Measurements from ENCODE around the gene DBI. TPM values are rescaled to one million over a fixed set of nuclear protein-coding genes. Genes with fewer than 3 reads are reported as not detected.

DBI gene
- total RNA-seq, 1 donor, result 117 TPM

GRCh38 chr2:119407430-119408220 is 40.8 kb downstream of the DBI start:
- no peak overlapping the region for H3K4me3 ChIP-seq (ENCODE audit: low read depth, low read length)
- peak; percentile 75 for TF ChIP-seq CTCF (IDR thresholded peaks at IDR 0.05; ENCODE audit: insufficient read depth, low read depth, low read length)
- peak; percentile 73 for DNase-seq (ENCODE audit: low read depth)

GRCh38 chr2:119408221-119408619 is 41.4 kb downstream of the DBI start:
- DNase-seq (ENCODE audit: low read depth), result no peak
- no peak overlapping the region for H3K4me3 ChIP-seq (ENCODE audit: low read depth, low read length)
- no peak for TF ChIP-seq CTCF (IDR thresholded peaks at IDR 0.05; ENCODE audit: insufficient read depth, low read depth, low read length)

- H3K4me3 ChIP-seq (ENCODE audit: low read depth, low read length), result no peak overlapping the region
- TF ChIP-seq CTCF (IDR thresholded peaks at IDR 0.05; ENCODE audit: insufficient read depth, low read depth, low read length), result no peak
- no peak for DNase-seq (ENCODE audit: low read depth)
Measured at GRCh38 chr2:119409506-119409905, 42.7 kb downstream of the DBI start.

- no peak overlapping the region for H3K4me3 ChIP-seq (ENCODE audit: low read depth, low read length)
- no peak for DNase-seq (ENCODE audit: low read depth)
- no peak for TF ChIP-seq CTCF (IDR thresholded peaks at IDR 0.05; ENCODE audit: insufficient read depth, low read depth, low read length)
Measured at GRCh38 chr2:119414894-119415293, 48.1 kb downstream of the DBI start.

GRCh38 chr2:119415630-119416029 is 48.9 kb downstream of the DBI start:
- no peak for TF ChIP-seq CTCF (IDR thresholded peaks at IDR 0.05; ENCODE audit: insufficient read depth, low read depth, low read length)
- no peak overlapping the region for H3K4me3 ChIP-seq (ENCODE audit: low read depth, low read length)
- DNase-seq (ENCODE audit: low read depth), result no peak

- TF ChIP-seq CTCF (IDR thresholded peaks at IDR 0.05; ENCODE audit: insufficient read depth, low read depth, low read length), result no peak
- no peak for DNase-seq (ENCODE audit: low read depth)
- no peak overlapping the region for H3K4me3 ChIP-seq (ENCODE audit: low read depth, low read length)
Measured at GRCh38 chr2:119416299-119416923, 49.6 kb downstream of the DBI start.

Measured in fibroblast of villous mesenchyme (primary cell).